Measurements from ENCODE around the gene KREMEN1. TPM values are rescaled to one million over a fixed set of nuclear protein-coding genes. Genes with fewer than 3 reads are reported as not detected.

KREMEN1 gene
- total RNA-seq, 1 experiment from 2014 or later, result 5.8 TPM

GRCh38 chr22:29056472-29056871 lies 16.4 kb upstream of the KREMEN1 start (continued):
- TF ChIP-seq NR2C2 (CRISPR knock-in tag; IDR thresholded peaks at IDR 0.05) (no peak), ZNF232 (CRISPR knock-in tag; IDR thresholded peaks at IDR 0.05) (no peak), ERG (CRISPR knock-in tag; IDR thresholded peaks at IDR 0.05) (no peak)

GRCh38 chr22:29060251-29060869 lies 12.5 kb upstream of the KREMEN1 start:
- H3K4me1 Mint-ChIP-seq, result peaks cover 37% of the 10 kb centered on the region
- ATAC-seq (peak; percentile 56), DNase-seq (ENCODE audit: low spot score) (no peak)
- no peak overlapping the region for H3K27ac Mint-ChIP-seq
- H3K4me3 Mint-ChIP-seq, result no peak overlapping the region
- ChIA-PET CTCF (interaction anchor here (1.0 to 4.5 kb wide), 4 partner anchors 20 to 205 kb away, joined by 3 to 24 read pairs (median 14); no protein-coding TSS in a partner anchor), POLR2A (no interaction called here)
- TF ChIP-seq ZNF138 (CRISPR knock-in tag; conservative IDR thresholded peaks at IDR 0.05), result no peak
- no peak for TF ChIP-seq ATF6 (CRISPR knock-in tag; IDR thresholded peaks at IDR 0.05)
- TF ChIP-seq USF2 (CRISPR knock-in tag; IDR thresholded peaks at IDR 0.05), result no peak
- TF ChIP-seq ZSCAN18 (CRISPR knock-in tag; IDR thresholded peaks at IDR 0.05), result no peak
- TF ChIP-seq ZBTB21 (CRISPR knock-in tag; IDR thresholded peaks at IDR 0.05; ENCODE audit: borderline replicate concordance), result no peak
- no peak for TF ChIP-seq SMAD3 (CRISPR knock-in tag; IDR thresholded peaks at IDR 0.05; ENCODE audit: borderline replicate concordance)
- no peak for TF ChIP-seq IRF1 (CRISPR knock-in tag; IDR thresholded peaks at IDR 0.05)
- TF ChIP-seq NFE2L1 (CRISPR knock-in tag; IDR thresholded peaks at IDR 0.05), result no peak
- no peaks in the 10 kb centered on the region for H3K36me3 Mint-ChIP-seq
- no peaks in the 10 kb centered on the region for H3K9me3 Mint-ChIP-seq
- H3K27me3 Mint-ChIP-seq (ENCODE audit: low read depth), result no peaks in the 10 kb centered on the region; the same call in 1 of the 2 replicates

- ATAC-seq (no peak), DNase-seq (ENCODE audit: low spot score) (no peak)
- H3K27me3 Mint-ChIP-seq (ENCODE audit: low read depth), result no peaks in the 10 kb centered on the region; the same call in 1 of the 2 replicates
- H3K9me3 Mint-ChIP-seq, result no peaks in the 10 kb centered on the region
- ChIA-PET CTCF (interaction anchor here (0.8 to 4.5 kb wide), 5 partner anchors 21 to 206 kb away, joined by 3 to 24 read pairs (median 6); no protein-coding TSS in a partner anchor), POLR2A (no interaction called here)
- TF ChIP-seq ZBTB21 (CRISPR knock-in tag; IDR thresholded peaks at IDR 0.05; ENCODE audit: borderline replicate concordance) (no peak), ZNF232 (CRISPR knock-in tag; IDR thresholded peaks at IDR 0.05) (no peak), MYBL2 (CRISPR knock-in tag; IDR thresholded peaks at IDR 0.05) (no peak), ARID4B (CRISPR knock-in tag; IDR thresholded peaks at IDR 0.05; ENCODE audit: borderline replicate concordance) (no peak), JAZF1 (CRISPR knock-in tag; IDR thresholded peaks at IDR 0.05) (no peak), ZNF121 (CRISPR knock-in tag; IDR thresholded peaks at IDR 0.05) (no peak), CBFB (CRISPR knock-in tag; IDR thresholded peaks at IDR 0.05; ENCODE audit: low read depth) (no peak), CREM (CRISPR knock-in tag; IDR thresholded peaks at IDR 0.05) (no peak)
- no peaks in the 10 kb centered on the region for H3K36me3 Mint-ChIP-seq
- peaks cover 31% of the 10 kb centered on the region for H3K4me1 Mint-ChIP-seq
- H3K27ac Mint-ChIP-seq, result no peak overlapping the region
- no peak overlapping the region for H3K4me3 Mint-ChIP-seq
Observed at GRCh38 chr22:29060931-29061330, 11.9 kb upstream of the KREMEN1 start.

Measured in WTC11 (cell line).